AG09309 (cell line): ENCODE data around the gene ITPRIPL2.

Experiments
- DNase-seq: peaks from one replicate; pipeline ENCODE4 v3.0.0-alpha.2; 2010; ENCODE audit warnings: low read depth
- H3K4me3 ChIP-seq: 2 replicates; pipeline ENCODE4 v1.5.1; 2011; ENCODE audit warnings: mild to moderate bottlenecking, low read depth, low read length, moderate library complexity; ENCODE audit not compliant: control insufficient read depth
- CTCF ChIP-seq: IDR thresholded peaks from 2 replicates; pipeline ENCODE4 v1.5.1; 2011; ENCODE audit warnings: mild to moderate bottlenecking, low read depth, low read length, inconsistent platforms; ENCODE audit not compliant: insufficient read depth, control insufficient read depth; ENCODE audit errors: missing control alignments

ITPRIPL2 gene

GRCh38 chr16:19130852-19131824 lies 17.4 kb downstream of the ITPRIPL2 start:
- no peak for DNase-seq
- no peak for TF ChIP-seq CTCF
- no peak overlapping the region for H3K4me3 ChIP-seq

GRCh38 chr16:19131825-19132218 lies 18.1 kb downstream of the ITPRIPL2 start:
- H3K4me3 ChIP-seq, result no peak overlapping the region
- no peak for TF ChIP-seq CTCF
- no peak for DNase-seq

GRCh38 chr16:19132255-19132654 lies 18.5 kb downstream of the ITPRIPL2 start:
- no peak overlapping the region for H3K4me3 ChIP-seq
- no peak for DNase-seq
- TF ChIP-seq CTCF, result no peak

- no peak for DNase-seq
- no peak overlapping the region for H3K4me3 ChIP-seq
- no peak for TF ChIP-seq CTCF
Observed at GRCh38 chr16:19132898-19133297, 19.1 kb downstream of the ITPRIPL2 start.

GRCh38 chr16:19133600-19133999 lies 19.8 kb downstream of the ITPRIPL2 start:
- TF ChIP-seq CTCF, result no peak
- H3K4me3 ChIP-seq, result no peak overlapping the region
- DNase-seq, result no peak

- DNase-seq, result no peak
- TF ChIP-seq CTCF, result no peak
- H3K4me3 ChIP-seq, result no peak overlapping the region
Observed at GRCh38 chr16:19135201-19135842, 21.6 kb downstream of the ITPRIPL2 start.
